GM12878 (cell line): ENCODE measurements around the gene DMAC1. TPM values are rescaled to one million over a fixed set of nuclear protein-coding genes. Genes with fewer than 3 reads are reported as not detected.

Source experiments
- ATAC-seq: fragments of 200-7000 bp; cut with Tn5 transposase; 3 replicates; pipeline ENCODE4 v1.9.1; 2020; ENCODE audit warnings: mild to moderate bottlenecking, moderate library complexity
- BruUV-seq: library from RNA; stranded (reverse); fragments of 400-500 nt; replicated peaks from 2 replicates; lab custom pipeline; 2021; lab: Mats Ljungman, UMichigan
- CTCF ChIA-PET: fragments of 300-600 bp; sonication (Branson Sonifier 250); formaldehyde crosslinking; extraction: SDS; loops from one replicate; lab custom pipeline; 2021; ENCODE audit warnings: inconsistent platforms; lab: Yijun Ruan, JAX
- POLR2A ChIA-PET: fragments of 350-600 bp; formaldehyde crosslinking; extraction: SDS; loops from one replicate; lab custom pipeline; 2021; ENCODE audit warnings: inconsistent platforms; lab: Charles Lee
- RAD21 ChIA-PET: fragments of 300-600 bp; sonication (Branson Sonifier 250); formaldehyde crosslinking; loops from one replicate; lab custom pipeline; 2023; ENCODE audit warnings: antibody characterized with exemption; ENCODE audit not compliant: unreplicated experiment; lab: Charles Lee
- SMC1A ChIA-PET: fragments of 300-600 bp; sonication (Branson Sonifier 250); formaldehyde crosslinking; loops from one replicate; lab custom pipeline; 2023; ENCODE audit not compliant: unreplicated experiment, uncharacterized antibody; lab: Charles Lee
- DNase-seq: peaks from one replicate; pipeline ENCODE4 v3.0.0-alpha.2; 2011; ENCODE audit warnings: low read depth, low spot score
- FAIRE-seq: peaks from 3 replicates; lab custom pipeline; 2011; peaks lifted over from hg19 to GRCh38; lab: Jason Lieb, UNC
- H2AFZ ChIP-seq: 2 replicates; pipeline ENCODE4 v1.6.0; 2011; ENCODE audit warnings: low read depth, low read length, control low read depth; ENCODE audit not compliant: control insufficient read depth
- H3K27ac ChIP-seq: 2 replicates; pipeline ENCODE4 v1.5.1; 2011; ENCODE audit warnings: control low read depth; ENCODE audit not compliant: control insufficient read depth, insufficient read depth
- H3K27me3 ChIP-seq, 2 experiments: replicated peaks in 1 of 2; 2 replicates each; pipeline versions ENCODE4 v1.6.0 to v1.6.1; 2011; ENCODE audit warnings: low read length in 1 of 2; ENCODE audit not compliant: control insufficient read depth in 2 of 2, insufficient read depth in 2 of 2
- H3K36me3 ChIP-seq, 2 experiments: 2 replicates each; pipeline ENCODE4 v1.5.1; 2011; ENCODE audit warnings: low read length in 1 of 2; ENCODE audit not compliant: control insufficient read depth in 2 of 2, insufficient read depth in 2 of 2
- H3K4me1 ChIP-seq: 2 replicates; pipeline ENCODE4 v1.6.1; 2011; ENCODE audit warnings: mild to moderate bottlenecking, low read length, moderate library complexity, mixed read lengths; ENCODE audit not compliant: control insufficient read depth, insufficient read depth
- H3K4me2 ChIP-seq: 2 replicates; pipeline ENCODE4 v1.6.0; 2011; ENCODE audit warnings: control low read depth; ENCODE audit not compliant: control insufficient read depth, insufficient read depth
- H3K4me3 ChIP-seq: fragments of 200-600 bp; sonication (generic); 2 replicates; pipeline ENCODE4 v1.5.1; 2016
- H3K79me2 ChIP-seq: 2 replicates; pipeline ENCODE4 v1.6.0; 2011; ENCODE audit warnings: low read length; ENCODE audit not compliant: control insufficient read depth, insufficient read depth
- H3K9ac ChIP-seq: 2 replicates; pipeline ENCODE4 v1.8.0; 2011; ENCODE audit warnings: low read length, control low read depth, mixed read lengths; ENCODE audit not compliant: control insufficient read depth, insufficient read depth
- H3K9me3 ChIP-seq: replicated peaks from 3 replicates; pipeline ENCODE4 v1.5.1; 2011; ENCODE audit warnings: mild to moderate bottlenecking, low read length; ENCODE audit not compliant: control insufficient read depth, insufficient read depth
- H4K20me1 ChIP-seq: 2 replicates; pipeline ENCODE4 v1.6.0; 2011; ENCODE audit not compliant: control insufficient read depth, insufficient read depth
- GABPA ChIP-seq: IDR thresholded peaks from 2 replicates; pipeline ENCODE4 v1.6.1; 2014; ENCODE audit warnings: antibody characterized with exemption, low read depth, mild to moderate bottlenecking, inconsistent platforms
- GATAD2B ChIP-seq: fragments of 450-650 bp; conservative IDR thresholded peaks from 2 replicates; pipeline ENCODE4 v1.6.1; 2017; ENCODE audit warnings: low read depth, mild to moderate bottlenecking, moderate library complexity
- TBL1XR1 ChIP-seq: IDR thresholded peaks from 2 replicates; pipeline ENCODE4 v1.6.1; 2012; ENCODE audit warnings: low read depth, low read length, improper control_type of control experiment
- TCF12 ChIP-seq: IDR thresholded peaks from 2 replicates; pipeline ENCODE4 v1.6.1; 2011; ENCODE audit warnings: low read depth, mild to moderate bottlenecking, low read length
- ZNF207 ChIP-seq: fragments of 450-650 bp; IDR thresholded peaks from 2 replicates; pipeline ENCODE4 v1.6.1; 2014; ENCODE audit warnings: antibody characterized with exemption, mild to moderate bottlenecking, borderline replicate concordance
- ZNF217 ChIP-seq: fragments of 450-650 bp; IDR thresholded peaks from 2 replicates; pipeline ENCODE4 v1.6.1; 2017; ENCODE audit warnings: antibody characterized with exemption, mild to moderate bottlenecking
- ZNF592 ChIP-seq: fragments of 450-650 bp; IDR thresholded peaks from 2 replicates; pipeline ENCODE4 v1.6.1; 2017; ENCODE audit warnings: mild to moderate bottlenecking, moderate library complexity
- WGBS: methylation state at CpG from one replicate; pipeline ENCODE4 v1.1.6; 2016; ENCODE audit warnings: low lambda C conversion rate; ENCODE audit not compliant: insufficient replicate concordance, insufficient coverage; ENCODE audit errors: missing lambda C conversion rate; 5-methylcytosine and 5-hydroxymethylcytosine counted together
- in situ Hi-C: fragments of 300-500 bp; cut with MboI; formaldehyde crosslinking; loops from 9 replicates; pipeline ENCODE4 v1.14.3; 2018; ENCODE audit warnings: mixed read lengths
- intact Hi-C: fragments of 100-400 bp; cut with micrococcal nuclease; formaldehyde crosslinking; loops from one replicate; pipeline ENCODE4 v1.14.2; 2022; ENCODE audit not compliant: unreplicated experiment
- polyA plus RNA-seq, 11 experiments: library from polyadenylated mRNA; depleted of rRNA in 4 of 11; unstranded in 6 of 11; stranded (reverse) in 5 of 11; fragments of >200 nt; fragmentation: Nextera tagmentation in 4 of 11; fragmentation: Illumina TruSeq in 1 of 11; extraction: Ambion mirVana in 4 of 11; extraction: Trizol in 1 of 11; gene quantifications; 1 replicate in 1 of 11; 2 replicates in 10 of 11; pipeline versions ENCODE4 v1.2.1 to v1.2.3, GENCODE V29; 2011 to 2016; ENCODE audit warnings: inconsistent platforms in 2 of 11, missing spikeins in 2 of 11, low read depth in 1 of 11
- total RNA-seq, 4 experiments: library from RNA; depleted of rRNA in 3 of 4; stranded (reverse); fragments of >200 nt in 3 of 4; fragmentation: Illumina TruSeq in 1 of 4; extraction: Trizol in 1 of 4; gene quantifications; 2 replicates each; pipeline versions ENCODE4 v1.2.1 to v1.2.3, GENCODE V29; 2013 to 2021

DMAC1 gene
- total and polyA plus RNA-seq, 10 of the 15 experiments (the other 5 are each of a cell fraction or from before 2014, with no cell fraction given), result 16.0 to 123 (median 44.5) TPM

GRCh38 chr9:7828334-7828733, 28.8 kb upstream of the DMAC1 start (continued):
- TF ChIP-seq ZNF592, result no peak
- TF ChIP-seq, all 136 proteins: peak for 0

DNA sequence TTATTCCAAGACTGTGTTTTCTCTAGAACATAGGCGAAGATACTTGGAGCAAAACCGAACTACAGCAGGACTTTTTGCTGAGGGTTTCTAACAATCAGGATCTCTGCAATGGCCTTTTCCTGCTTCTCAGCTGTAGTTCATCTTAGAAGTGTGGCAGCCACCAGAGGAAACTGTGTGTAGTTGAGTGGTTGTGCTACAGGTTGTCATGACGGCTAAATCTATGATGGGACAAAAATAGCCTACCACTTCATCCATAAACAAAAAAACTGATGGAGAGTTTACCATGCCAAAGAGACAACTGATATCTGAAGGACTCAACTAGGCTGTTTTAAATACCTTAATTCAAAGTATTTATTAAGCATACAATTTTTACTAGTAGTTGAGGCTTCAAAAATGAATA, 28.2 kb upstream of the DMAC1 start:
- no TSS peak for BruUV-seq
- RAD21 ChIA-PET, result no interaction called here
- no peak for FAIRE-seq

More for the DNA sequence above, 28.2 kb upstream of the DMAC1 start:
- no peaks in the 10 kb centered on the region for H4K20me1 ChIP-seq
- H3K4me1 ChIP-seq, result no peaks in the 10 kb centered on the region
- no peaks in the 10 kb centered on the region for H3K9me3 ChIP-seq
- in situ Hi-C loops, result loop anchor here (25.0 kb wide), 1 partner anchor 240 kb away; no protein-coding TSS in a partner anchor
- ATAC-seq (no peak), DNase-seq (no peak)
- TF ChIP-seq TBL1XR1 (no peak), ZNF207 (no peak), TCF12 (no peak), ZNF217 (no peak), GATAD2B (no peak), GABPA (no peak)
- WGBS, result 49% methylated on average over 3 of the region's 3 CpGs
- no peaks in the 10 kb centered on the region for H3K27me3 ChIP-seq
- CTCF ChIA-PET, result no interaction called here
- H3K36me3 ChIP-seq, result no peaks in the 10 kb centered on the region
- H2AFZ ChIP-seq, result no peak overlapping the region
- POLR2A ChIA-PET, result no interaction called here
- no peak overlapping the region for H3K9ac ChIP-seq
- H3K4me3 ChIP-seq, result no peak overlapping the region
- intact Hi-C loops, result no loop called here
- no peak overlapping the region for H3K27ac ChIP-seq
- SMC1A ChIA-PET, result no interaction called here
- H3K4me2 ChIP-seq, result no peak overlapping the region
- H3K79me2 ChIP-seq, result no peaks in the 10 kb centered on the region
